GM13977 (cell line): ENCODE data around the gene HMOX2.

ENCODE experiments used
- DNase-seq: peaks from one replicate; pipeline ENCODE4 v3.0.0; 2012; ENCODE audit warnings: low spot score
- CTCF ChIP-seq: IDR thresholded peaks from 2 replicates; pipeline ENCODE4 v1.5.1; 2012; ENCODE audit warnings: mild to moderate bottlenecking, control low read depth; ENCODE audit not compliant: insufficient read depth; ENCODE audit errors: extremely low read depth, missing control alignments
- in situ Hi-C: fragments of 300-500 bp; cut with MboI; formaldehyde crosslinking; loops from one replicate; pipeline ENCODE4 v1.12.0; 2022; ENCODE audit warnings: low sequenced_read_pairs, low pct_unique_long_range_greater_than_20kb, mixed read lengths, inconsistent platforms; ENCODE audit not compliant: unreplicated experiment

Gene HMOX2

GRCh38 chr16:4556580-4556979 lies 80.4 kb downstream of the HMOX2 start:
- DNase-seq, result no peak
- in situ Hi-C loops, result no loop called here
- TF ChIP-seq CTCF, result no peak

- in situ Hi-C loops, result no loop called here
- no peak for TF ChIP-seq CTCF
- DNase-seq, result no peak
Measured at GRCh38 chr16:4557973-4558372, 81.8 kb downstream of the HMOX2 start.
